Mesodermal cell (in vitro differentiated cells): Measurements from ENCODE around the gene CPNE2.

Experiments
- H3K27ac ChIP-seq: 2 replicates; pipeline ENCODE4 v1.7.0; 2013; ENCODE audit warnings: mild to moderate bottlenecking, low read depth, low read length, moderate library complexity; ENCODE audit not compliant: severe bottlenecking
- H3K36me3 ChIP-seq: 2 replicates; pipeline ENCODE4 v1.7.1; 2013; ENCODE audit warnings: mild to moderate bottlenecking, low read length, moderate library complexity; ENCODE audit not compliant: control insufficient read depth, insufficient read depth
- H3K4me1 ChIP-seq: one replicate; pipeline ENCODE4 v1.7.1; 2013; ENCODE audit warnings: mild to moderate bottlenecking, low read length; ENCODE audit not compliant: insufficient read depth, control insufficient read depth, poor library complexity, severe bottlenecking
- H3K4me3 ChIP-seq: 2 replicates; pipeline ENCODE4 v1.7.0; 2013; ENCODE audit warnings: low read length, control low read depth, mild to moderate bottlenecking; ENCODE audit not compliant: insufficient read depth, poor library complexity, severe bottlenecking; ENCODE audit errors: extremely low read depth
- H3K9me3 ChIP-seq: 2 replicates; pipeline ENCODE4 v1.7.1; 2013; ENCODE audit warnings: mild to moderate bottlenecking, low read length, moderate library complexity; ENCODE audit not compliant: control insufficient read depth
- WGBS, 2 experiments: methylation state at CpG; one replicate each; pipeline ENCODE4 v1.1.5; 2013; ENCODE audit warnings: missing lambda C conversion rate in 2 of 2; ENCODE audit not compliant: insufficient coverage in 2 of 2; 5-methylcytosine and 5-hydroxymethylcytosine counted together

Gene CPNE2

DNA sequence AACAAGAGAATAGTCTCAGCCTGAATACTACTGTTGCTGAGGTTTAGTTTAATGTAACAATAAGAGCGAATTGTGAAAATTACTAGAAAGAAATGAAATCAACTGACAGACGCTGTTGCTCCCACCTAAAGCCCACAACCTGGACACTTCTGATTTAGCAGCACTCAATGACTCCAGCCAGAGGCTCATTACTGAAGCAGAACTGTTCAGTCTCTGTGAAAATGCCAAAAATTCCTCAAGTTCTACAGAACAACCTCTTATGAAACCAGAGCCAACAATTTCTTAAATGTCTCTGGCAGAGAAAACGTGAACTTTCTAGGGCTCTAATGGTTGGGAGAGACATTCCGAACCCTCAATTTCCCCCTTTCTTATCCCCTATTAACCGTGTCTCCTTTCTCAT, 83.5 kb downstream of the CPNE2 start:
- H3K36me3 ChIP-seq, result peaks cover 41% of the 10 kb centered on the region
- H3K4me1 ChIP-seq, result peaks cover 7% of the 10 kb centered on the region
- H3K9me3 ChIP-seq, result no peaks in the 10 kb centered on the region
- WGBS, 2 experiments, result 93 to 96% methylated on average over 2 to 3 of the region's 5 CpGs
- no peak overlapping the region for H3K4me3 ChIP-seq
- peak overlapping the region; percentile 23 for H3K27ac ChIP-seq

DNA sequence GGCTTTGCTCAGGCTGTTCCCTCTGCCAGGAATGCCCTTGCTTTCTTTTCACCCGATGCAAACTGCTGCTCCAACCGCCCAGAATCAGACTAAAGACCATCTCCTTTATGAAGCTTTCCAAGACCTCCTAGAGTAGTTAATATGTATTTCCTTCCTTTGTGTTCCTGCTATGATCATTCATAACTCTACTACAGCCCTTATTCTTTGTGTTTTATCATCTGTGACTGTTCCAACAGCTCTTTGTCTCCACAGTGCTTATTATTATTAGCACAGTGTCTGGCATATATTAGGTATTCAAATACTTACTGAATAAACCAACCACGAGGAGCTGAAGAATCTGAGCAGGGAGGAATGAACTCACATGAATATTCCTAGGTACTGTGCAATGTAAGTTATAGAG, 85.8 kb downstream of the CPNE2 start:
- Histone ChIP-seq H3K4me1 (peaks cover 7% of the 10 kb centered on the region), H3K4me3 (no peak overlapping the region), H3K9me3 (no peaks in the 10 kb centered on the region), H3K36me3 (peaks cover 21% of the 10 kb centered on the region), H3K27ac (no peak overlapping the region)
- 87% methylated on average over 3 of the region's 3 CpGs; no CpG with 5 or more reads in 1 of the 2 experiments for WGBS, 2 experiments

- Histone ChIP-seq H3K4me3 (no peak overlapping the region), H3K9me3 (no peaks in the 10 kb centered on the region), H3K36me3 (peaks cover 15% of the 10 kb centered on the region), H3K4me1 (peaks cover 7% of the 10 kb centered on the region), H3K27ac (no peak overlapping the region)
- WGBS, 2 experiments, result 67 to 100% methylated on average over 1 to 3 of the region's 4 CpGs
These were observed 86.4 kb downstream of the CPNE2 start for GRCh38 chr16:57178793-57179212.

- H3K36me3 ChIP-seq, result peaks cover 10% of the 10 kb centered on the region
- WGBS, 2 experiments, result 95 to 100% methylated on average over 2 of the region's 3 CpGs
- H3K9me3 ChIP-seq, result no peaks in the 10 kb centered on the region
- peak overlapping the region; percentile 69 for H3K27ac ChIP-seq
- H3K4me1 ChIP-seq, result peaks cover 9% of the 10 kb centered on the region
- no peak overlapping the region for H3K4me3 ChIP-seq
These were observed 86.9 kb downstream of the CPNE2 start for GRCh38 chr16:57179215-57179828.

DNA sequence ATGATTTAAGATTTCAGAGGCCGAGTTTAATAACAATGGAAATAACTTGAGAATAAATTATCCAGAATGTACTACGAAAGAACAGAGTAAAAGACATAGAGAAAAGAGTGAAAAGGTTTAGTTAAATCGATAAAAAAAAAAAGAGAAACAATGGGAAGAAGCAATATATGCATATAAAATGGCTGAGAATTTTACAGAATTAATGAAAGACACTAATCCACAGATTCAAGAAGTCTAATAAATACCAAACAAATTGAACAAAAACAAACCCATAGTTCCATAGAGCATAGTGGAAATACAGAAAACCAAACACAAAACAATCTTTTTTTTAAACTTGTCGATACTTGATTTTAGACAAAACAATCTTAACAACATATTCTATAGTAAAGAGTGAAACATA, 91.7 kb downstream of the CPNE2 start:
- WGBS, 2 experiments, result 100% methylated on average over 1 of the region's 4 CpGs; no CpG with 5 or more reads in 1 of the 2 experiments
- H3K4me1 ChIP-seq, result peaks cover 19% of the 10 kb centered on the region
- no peak overlapping the region for H3K4me3 ChIP-seq
- H3K36me3 ChIP-seq, result peaks cover 9% of the 10 kb centered on the region
- H3K9me3 ChIP-seq, result no peaks in the 10 kb centered on the region
- no peak overlapping the region for H3K27ac ChIP-seq

DNA sequence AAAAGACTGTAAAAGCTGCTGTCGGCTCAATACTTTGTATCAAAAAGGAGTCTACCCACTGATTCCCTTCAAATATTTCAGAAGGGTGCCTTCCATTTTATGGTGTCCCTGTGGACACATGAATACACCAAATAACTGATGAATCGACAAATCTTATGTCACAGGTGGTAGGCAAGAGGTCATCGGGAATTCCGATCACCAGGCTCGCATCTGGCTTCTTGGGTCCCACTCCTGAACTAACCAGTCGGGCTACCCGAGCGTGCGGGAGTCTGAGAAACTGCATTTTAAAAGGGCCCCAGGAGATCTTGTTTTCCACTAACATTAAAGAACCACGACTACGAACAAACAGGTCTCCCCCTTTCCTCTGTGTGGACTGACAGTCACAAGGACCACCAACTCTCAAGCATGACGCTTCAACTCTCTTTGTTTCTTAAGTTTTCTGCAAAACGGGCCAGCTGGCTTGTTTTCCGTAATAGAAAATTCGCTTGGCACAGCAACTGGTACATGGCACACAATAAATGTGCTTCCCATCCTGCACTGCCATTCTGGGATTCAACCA, 92.6 kb downstream of the CPNE2 start:
- Histone ChIP-seq H3K4me1 (peaks cover 16% of the 10 kb centered on the region), H3K4me3 (peak overlapping the region; percentile 98), H3K9me3 (no peaks in the 10 kb centered on the region), H3K27ac (no peak overlapping the region), H3K36me3 (peaks cover 16% of the 10 kb centered on the region)
- 21 to 24% methylated on average over 15 of the region's 15 CpGs for WGBS, 2 experiments

- peak overlapping the region; percentile 69 for H3K27ac ChIP-seq
- 0 to 1% methylated on average over 28 to 34 of the region's 37 CpGs for WGBS, 2 experiments
- H3K4me1 ChIP-seq, result peaks cover 19% of the 10 kb centered on the region
- H3K36me3 ChIP-seq, result peaks cover 16% of the 10 kb centered on the region
- peak overlapping the region; percentile 98 for H3K4me3 ChIP-seq
- no peaks in the 10 kb centered on the region for H3K9me3 ChIP-seq
These were observed 93.1 kb downstream of the CPNE2 start for GRCh38 chr16:57185446-57185944.

DNA sequence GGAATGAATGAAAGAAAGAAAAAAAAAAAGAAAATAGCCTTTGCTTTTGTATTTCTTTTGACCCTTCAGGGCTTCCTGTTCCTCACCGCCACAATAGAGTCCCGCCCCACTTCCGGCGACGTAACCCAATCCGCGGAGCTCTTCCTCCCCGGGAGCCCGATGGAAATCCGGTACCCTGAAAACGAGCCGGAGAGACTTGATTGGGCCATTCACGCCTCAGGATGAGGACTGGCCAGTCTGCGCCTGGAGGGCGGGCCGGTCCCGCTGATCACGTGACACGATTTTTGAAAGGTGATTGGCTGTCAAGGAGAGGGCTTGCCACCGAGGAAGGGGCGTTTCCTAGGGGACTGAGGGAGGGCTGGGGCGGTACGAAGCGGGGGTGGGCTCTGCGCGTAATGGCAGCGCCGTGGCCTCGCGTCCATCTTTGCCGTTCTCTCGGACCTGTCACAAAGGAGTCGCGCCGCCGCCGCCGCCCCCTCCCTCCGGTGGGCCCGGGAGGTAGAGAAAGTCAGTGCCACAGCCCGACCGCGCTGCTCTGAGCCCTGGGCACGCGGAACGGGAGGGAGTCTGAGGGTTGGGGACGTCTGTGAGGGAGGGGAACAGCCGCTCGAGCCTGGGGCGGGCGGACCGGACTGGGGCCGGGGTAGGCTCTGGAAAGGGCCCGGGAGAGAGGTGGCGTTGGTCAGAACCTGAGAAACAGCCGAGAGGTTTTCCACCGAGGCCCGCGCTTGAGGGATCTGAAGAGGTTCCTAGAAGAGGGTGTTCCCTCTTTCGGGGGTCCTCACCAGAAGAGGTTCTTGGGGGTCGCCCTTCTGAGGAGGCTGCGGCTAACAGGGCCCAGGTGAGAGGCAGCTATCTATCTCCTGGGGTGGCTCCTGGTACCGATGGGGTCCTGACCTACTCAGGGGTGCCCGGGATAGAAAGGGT, 93.8 kb downstream of the CPNE2 start, which contains the start of the genes PSME3IP1 and RSPRY1:
Gene PSME3IP1 (minus strand): TSS at position 95 of the 927 bp plus-strand sequence. CDS start 12,185 bp downstream, outside the sequence.
Gene RSPRY1 (plus strand): TSS at position 385 of the 927 bp plus-strand sequence. CDS start 18,330 bp downstream, outside the sequence.
- 0 to 1% methylated on average over 43 to 58 of the region's 64 CpGs for WGBS, 2 experiments
- Histone ChIP-seq H3K4me3 (peak within 1 kb of the TSS; percentile 98), H3K36me3 (peaks cover 13% of the 10 kb centered on the region), H3K4me1 (peaks cover 26% of the 10 kb centered on the region), H3K9me3 (no peaks in the 10 kb centered on the region), H3K27ac (peak within 1 kb of the TSS; percentile 77)

DNA sequence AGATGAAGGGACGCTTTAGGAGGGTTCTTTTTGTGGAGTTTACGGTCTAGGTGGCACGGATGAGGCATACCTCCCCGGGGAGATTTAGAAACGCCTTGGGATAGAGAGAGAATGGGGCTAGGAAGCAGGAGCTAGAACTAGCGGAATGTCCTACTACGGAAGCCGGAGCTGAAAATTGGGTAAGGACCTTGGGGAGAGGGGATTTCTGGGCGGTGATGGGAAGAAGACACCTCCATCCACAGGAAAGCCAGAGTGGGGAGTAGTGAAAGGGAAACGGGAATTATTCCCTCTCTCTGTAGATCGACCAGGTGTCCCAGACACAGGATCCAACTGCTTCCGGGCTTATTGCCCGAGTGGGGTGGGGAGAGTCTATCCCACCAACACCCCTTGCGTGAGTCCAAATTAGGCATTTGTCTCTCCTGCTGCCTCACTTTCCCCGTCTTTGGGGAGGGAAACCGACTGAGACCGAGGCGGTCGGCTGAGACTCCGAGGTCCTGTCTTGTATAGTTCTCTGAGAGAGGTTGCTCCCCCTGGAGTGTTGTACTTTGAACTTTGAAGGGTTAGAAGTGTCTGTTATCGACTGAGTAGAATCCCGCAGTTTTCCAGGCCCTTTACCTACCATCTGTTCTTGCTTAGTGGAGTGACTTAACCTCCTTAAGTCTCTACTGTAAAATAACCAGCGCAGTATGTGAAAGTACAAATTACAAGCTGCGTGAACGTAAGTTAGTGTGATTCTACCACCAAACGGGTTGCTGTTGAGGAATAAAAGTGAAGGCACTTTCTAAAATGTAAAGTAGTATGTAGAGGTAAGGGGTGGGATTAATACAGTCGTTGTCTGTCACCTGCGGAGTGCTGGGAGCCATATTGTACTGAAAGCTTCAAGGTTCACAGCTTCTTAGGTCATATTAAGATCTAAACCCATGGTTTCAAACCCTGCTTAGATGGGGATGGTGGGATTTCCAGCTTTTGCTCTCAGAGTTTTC, 94.8 kb downstream of the CPNE2 start:
- WGBS, 2 experiments, result 5 to 8% methylated on average over 13 to 15 of the region's 28 CpGs
- Histone ChIP-seq H3K27ac (peak overlapping the region; percentile 77), H3K4me3 (peak overlapping the region; percentile 98), H3K4me1 (peaks cover 33% of the 10 kb centered on the region), H3K36me3 (peaks cover 13% of the 10 kb centered on the region), H3K9me3 (no peaks in the 10 kb centered on the region)
